SK-N-SH treated with all-trans-retinoic acid at 6 μM for 48 hours (cell line): Measurements from ENCODE around the gene DENND1A.

ENCODE experiments used
- PATZ1 ChIP-seq: fragments of 250-450 bp; sonication (Bioruptor Pico); IDR thresholded peaks from 2 replicates; pipeline ENCODE4 v1.8.0; 2020; ENCODE audit warnings: mild to moderate bottlenecking, moderate library complexity, borderline replicate concordance
- TOX ChIP-seq: fragments of 250-450 bp; sonication (Bioruptor Pico); IDR thresholded peaks from 2 replicates; pipeline ENCODE4 v1.8.0; 2021; ENCODE audit warnings: mild to moderate bottlenecking, moderate library complexity, borderline replicate concordance
- ZFP3 ChIP-seq: fragments of 250-450 bp; sonication (Bioruptor Pico); IDR thresholded peaks from 2 replicates; pipeline ENCODE4 v1.5.0; 2020; ENCODE audit warnings: mild to moderate bottlenecking, moderate library complexity
- ZFP30 ChIP-seq: fragments of 450-650 bp; formaldehyde crosslinking; IDR thresholded peaks from 2 replicates; pipeline ENCODE4 v1.5.0; 2022; ENCODE audit warnings: mild to moderate bottlenecking, moderate library complexity
- ZNF565 ChIP-seq: fragments of 450-650 bp; formaldehyde crosslinking; conservative IDR thresholded peaks from 2 replicates; pipeline ENCODE4 v1.5.0; 2020; ENCODE audit warnings: low read depth, mild to moderate bottlenecking, moderate library complexity
- TF ChIP-seq, protein P1 (sequence below): fragments of 250-450 bp; sonication (Bioruptor Pico); IDR thresholded peaks from 2 replicates; pipeline ENCODE4 v1.5.1; 2021; ENCODE audit warnings: mild to moderate bottlenecking, moderate library complexity

DNA sequence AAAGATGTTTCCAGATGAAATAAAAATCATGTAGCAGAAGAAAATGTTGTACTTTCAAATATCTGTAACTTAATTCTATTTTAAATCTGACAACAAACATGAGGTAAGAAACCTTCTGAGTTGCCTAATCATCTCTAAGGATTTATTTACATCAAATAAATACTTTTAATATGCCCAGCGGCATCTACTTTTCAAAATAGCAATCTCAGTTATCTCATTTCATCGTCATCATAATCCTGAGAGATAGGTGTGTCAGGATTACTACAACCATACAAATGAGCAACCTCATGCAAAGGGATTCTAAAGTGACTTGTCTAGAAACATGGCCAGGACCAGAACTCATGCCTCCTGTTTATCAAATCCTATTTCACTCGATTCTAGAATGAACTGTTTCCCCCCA, 49.5 kb downstream of the DENND1A start:
- TF ChIP-seq ZNF565 (CRISPR knock-in tag) (no peak), TOX (no peak), ZFP3 (CRISPR knock-in tag) (no peak), PATZ1 (CRISPR knock-in tag) (no peak), ZFP30 (CRISPR knock-in tag) (no peak)
- TF ChIP-seq, protein P1, sequence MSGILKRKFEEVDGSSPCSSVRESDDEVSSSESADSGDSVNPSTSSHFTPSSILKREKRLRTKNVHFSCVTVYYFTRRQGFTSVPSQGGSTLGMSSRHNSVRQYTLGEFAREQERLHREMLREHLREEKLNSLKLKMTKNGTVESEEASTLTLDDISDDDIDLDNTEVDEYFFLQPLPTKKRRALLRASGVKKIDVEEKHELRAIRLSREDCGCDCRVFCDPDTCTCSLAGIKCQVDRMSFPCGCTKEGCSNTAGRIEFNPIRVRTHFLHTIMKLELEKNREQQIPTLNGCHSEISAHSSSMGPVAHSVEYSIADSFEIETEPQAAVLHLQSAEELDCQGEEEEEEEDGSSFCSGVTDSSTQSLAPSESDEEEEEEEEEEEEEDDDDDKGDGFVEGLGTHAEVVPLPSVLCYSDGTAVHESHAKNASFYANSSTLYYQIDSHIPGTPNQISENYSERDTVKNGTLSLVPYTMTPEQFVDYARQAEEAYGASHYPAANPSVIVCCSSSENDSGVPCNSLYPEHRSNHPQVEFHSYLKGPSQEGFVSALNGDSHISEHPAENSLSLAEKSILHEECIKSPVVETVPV (CRISPR knock-in tag), result no peak
